GM18861 (cell line): ENCODE measurements around the gene PKDCC.

Source experiments
- ATAC-seq: cut with Tn5 transposase; IDR thresholded peaks from one replicate; pipeline ENCODE4 v1.9.1; 2021; ENCODE audit not compliant: unreplicated experiment

Gene PKDCC

DNA sequence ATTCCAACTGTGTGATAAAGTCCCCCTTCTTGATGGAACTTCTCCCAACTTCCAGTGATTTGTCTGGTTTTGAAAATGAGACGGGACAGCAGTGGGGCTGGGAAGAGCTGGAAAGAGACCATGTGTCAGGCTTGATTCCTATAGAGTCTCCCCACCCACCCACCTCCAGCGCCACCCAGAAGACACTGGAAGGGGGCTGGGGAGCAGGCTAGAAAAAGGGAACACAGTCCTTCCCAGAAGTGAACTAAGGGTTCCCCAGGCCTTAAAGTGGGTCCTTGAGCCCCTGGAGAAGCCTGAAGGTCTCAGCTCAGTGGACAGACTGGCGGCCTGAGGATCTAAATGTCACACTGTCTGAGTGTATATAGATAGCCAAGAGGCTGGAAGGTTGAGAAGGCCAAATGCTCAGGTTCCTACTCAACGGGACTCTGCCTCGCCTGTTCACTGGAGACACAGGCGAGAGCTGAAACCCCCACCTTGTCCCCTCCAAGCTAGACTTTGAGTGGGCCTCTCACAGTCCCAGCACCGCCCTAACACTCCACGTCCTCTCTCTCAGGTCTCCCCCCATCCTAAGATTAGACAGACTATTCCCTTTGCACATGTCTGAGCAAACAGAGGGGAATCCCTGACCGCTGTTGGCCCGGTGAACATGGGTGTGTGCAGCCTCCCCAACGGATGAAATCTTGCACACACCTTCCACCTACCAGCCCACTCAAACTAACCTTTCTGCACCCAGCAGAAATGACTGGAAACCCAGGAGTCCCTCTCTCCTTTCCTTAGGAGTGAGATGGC is 1.6 kb downstream of the PKDCC start:
- no peak for ATAC-seq

DNA sequence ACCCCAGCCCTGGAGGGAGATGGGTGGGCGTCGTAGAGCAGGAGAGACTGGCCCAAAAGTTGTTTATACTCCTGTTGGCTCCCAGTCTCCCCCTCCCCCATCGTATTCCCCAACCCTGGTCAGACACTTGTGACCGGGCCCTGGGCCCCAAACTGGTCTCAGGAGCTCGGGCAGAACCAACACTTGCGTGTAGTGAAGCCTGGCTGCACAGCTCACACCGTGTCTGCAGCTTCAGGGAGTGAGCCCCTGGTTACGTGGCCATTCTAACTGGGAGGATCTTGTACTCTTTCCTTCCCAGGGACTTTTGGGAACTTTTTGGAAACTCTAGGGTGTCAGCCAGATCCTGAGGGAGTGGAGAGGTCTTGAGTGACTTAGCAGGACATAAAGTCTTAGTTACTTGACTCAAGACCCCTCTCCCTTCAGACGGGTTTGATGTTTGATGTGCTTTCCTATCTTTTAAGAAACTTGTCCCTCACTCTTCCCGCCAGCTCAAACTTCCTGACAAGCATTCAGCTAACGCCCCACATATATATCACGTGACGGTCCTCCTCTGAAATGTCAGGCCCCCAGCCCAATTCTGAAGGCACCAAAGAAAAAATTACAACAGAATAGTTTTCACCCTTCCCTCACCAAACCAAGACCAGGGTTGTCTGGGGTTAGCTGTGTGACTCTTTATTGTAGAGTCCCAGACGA is 2.3 kb downstream of the PKDCC start:
- no peak for ATAC-seq

DNA sequence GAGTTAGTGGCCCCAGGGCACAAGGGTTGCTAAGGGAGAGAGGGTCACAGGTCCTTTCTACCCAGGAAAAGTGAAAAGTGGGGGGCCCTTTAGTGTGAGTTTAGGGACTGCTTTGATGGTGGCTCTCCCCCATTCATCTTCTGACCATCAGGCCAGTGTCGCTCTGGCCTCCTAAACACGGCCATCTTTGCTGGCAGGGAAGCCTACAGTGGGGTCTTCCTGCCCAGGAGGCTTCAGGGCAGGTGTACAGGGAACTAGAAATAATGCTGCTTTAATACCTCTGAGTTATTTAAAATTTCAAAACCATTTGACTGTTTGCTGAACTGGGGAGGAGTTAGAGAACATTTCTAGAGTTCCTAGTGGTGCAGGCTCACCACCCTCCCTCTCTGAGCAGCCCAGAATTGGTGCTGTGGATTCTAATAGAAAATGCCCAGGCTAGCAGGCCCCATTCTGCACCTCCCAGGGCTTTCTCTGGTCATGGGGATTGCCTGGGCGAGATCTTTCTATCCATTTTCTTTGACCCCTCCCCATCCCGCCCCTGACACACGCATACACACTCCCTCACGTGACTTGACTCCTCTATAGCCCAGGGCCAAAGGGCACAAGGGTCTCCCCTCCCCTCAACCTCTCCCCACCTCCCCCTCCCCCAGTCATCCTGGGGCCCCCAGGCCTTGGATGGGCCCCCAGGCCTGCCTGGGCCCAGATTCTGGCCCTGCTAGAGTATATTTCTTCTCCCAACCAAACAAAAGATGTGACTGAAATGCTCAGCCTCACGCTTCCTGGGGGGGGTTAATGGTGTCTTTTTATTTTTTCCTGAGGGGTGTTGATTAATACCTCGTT is 3.1 kb downstream of the PKDCC start:
- ATAC-seq: no peak

DNA sequence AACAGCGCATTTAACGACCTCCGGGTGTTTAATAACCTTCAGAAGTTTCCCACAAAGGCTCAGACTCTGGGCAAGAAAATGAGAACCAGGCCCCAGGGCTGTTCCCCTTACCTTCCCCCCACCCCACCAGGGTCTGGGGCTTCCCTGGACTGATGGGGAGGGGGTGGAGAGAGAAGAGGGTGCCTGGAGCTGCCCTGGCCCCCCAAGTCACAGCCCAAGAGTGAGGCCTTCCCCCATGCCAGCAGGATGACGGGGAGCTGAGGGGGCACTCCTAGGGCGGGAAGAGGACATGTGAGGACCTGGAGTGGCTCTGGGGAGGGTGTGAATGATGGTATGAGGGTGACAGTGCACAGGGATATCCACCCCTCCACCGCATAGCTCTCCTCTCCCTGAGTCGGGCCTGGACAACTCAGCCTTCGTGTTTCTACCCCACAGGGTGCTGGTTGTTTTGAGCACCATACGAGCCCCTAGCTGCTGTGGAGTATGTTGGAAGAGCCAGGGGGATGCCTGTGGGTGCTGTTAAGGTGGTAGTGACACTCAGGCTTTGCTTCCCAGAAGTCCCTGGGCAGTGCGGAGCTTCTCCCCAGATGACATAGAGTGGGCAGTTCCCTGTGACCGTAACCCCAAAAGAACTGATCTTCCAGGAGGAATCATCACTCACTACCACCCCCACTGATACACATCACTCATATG is 3.9 kb downstream of the PKDCC start:
- ATAC-seq: no peak

- no peak for ATAC-seq
These were observed 5.1 kb downstream of the PKDCC start for GRCh38 chr2:42052702-42053481.

- no peak for ATAC-seq
These were observed 5.6 kb downstream of the PKDCC start for GRCh38 chr2:42053482-42053790.

DNA sequence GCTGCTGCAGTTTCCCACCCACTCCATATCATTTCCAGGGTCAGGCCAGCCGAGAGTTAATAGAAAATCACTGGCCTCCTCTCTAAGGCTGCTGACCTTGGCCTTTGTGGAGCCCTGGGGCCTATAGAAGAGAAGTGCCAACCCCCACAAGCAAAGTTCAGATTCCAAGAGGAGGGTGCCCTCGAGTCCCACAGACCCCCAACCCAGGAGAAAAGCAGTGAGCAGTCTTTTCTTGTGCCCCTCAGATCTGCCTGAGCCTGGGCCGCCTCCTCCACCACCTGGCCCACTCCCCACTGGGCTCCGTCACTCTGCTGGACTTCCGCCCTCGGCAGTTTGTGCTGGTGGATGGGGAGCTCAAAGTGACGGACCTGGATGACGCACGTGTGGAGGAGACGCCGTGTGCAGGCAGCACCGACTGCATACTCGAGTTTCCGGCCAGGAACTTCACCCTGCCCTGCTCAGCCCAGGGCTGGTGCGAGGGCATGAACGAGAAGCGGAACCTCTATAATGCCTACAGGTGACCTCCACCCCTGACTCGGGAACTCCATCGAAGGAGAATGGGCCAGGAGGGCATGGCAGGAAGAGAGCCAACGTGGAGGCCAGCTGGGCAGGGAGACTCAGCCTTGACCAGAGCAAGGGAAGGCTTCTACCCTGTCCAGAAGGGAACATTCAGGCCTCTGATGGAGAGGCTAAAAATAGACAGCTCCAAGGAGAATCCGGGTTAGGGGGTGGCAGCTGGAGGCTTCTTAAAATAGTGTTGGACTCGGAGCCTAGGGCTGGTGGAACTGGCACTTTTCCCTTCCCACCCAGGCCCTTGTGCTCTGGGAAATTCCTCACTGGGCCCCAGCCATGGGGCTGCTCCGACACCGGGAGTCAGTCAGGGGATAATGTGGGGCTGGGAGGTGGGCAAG is 6.2 kb downstream of the PKDCC start:
- ATAC-seq: no peak

DNA sequence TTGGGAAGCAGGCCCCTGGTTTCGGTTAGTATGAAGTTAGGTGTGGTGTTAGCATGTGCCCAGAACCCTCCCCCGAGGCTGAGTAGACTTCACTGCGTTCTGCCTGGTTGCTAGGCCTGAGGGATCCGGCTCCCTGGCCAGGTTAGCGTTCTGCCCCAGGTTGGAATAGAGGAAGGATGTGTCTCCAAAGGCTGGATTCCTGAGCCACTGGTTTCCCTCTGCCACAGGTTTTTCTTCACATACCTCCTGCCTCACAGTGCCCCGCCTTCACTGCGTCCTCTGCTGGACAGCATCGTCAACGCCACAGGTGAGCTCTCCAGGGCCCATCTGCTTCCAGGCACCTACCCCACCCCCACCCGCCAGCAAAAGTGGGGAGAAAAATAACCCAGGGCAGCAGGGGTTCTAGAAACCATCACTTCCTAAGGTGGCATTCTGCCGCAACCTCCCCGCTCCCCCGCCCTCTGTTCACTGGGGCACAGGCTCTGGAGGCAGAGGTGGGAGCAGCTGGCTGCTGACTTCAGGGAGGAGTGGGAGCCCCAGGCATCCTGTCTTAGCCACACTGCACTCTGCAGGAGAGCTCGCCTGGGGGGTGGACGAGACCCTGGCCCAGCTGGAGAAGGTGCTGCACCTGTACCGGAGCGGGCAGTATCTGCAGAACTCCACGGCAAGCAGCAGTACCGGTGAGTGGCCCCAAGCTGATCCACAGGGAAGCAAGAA is 7.1 kb downstream of the PKDCC start:
- no peak for ATAC-seq

DNA sequence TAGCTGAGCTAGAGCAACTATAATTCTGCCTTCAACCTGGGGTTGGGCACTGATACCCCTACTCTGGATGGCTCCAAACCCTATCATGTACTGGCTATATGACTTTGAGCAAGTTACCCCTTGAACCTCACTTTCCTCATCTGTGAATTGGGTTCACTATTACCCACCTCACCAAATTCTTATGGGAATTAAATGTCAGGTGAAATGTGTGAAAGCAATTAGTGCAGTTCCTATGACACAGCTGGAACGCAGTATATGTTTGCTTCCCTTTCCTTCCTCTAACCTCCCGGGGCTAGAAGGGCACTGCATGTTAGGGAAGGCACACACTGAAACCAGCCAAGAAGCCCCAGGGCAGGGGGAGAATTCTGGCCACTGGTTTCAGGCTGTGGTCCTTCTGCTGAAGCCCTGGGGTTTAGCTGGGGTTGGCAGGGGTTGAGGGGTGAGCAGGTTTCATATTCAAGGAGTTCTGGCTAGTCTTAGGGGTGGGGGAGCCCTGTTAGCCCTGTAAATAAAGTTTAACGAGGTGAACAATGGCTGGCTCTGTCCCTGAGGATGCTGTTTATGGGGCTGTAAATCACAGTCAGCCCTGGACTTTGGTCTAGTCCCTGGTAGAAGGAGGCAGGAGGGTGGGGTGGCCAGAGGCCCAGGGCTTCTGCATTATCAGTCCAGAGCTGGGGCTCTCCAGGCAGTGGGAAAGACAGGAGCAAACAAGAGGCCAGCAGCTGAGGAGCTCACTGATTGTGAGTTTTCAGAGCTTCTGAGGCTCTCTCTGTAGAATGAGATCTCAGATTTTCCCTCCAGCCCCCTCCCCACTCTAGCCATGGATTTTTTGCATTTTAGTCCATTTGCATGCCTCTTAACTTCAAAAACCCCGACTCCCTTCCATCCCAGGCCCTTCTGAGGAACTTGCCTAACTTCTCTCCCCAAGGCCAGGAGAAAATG is 8.0 kb downstream of the PKDCC start:
- no peak for ATAC-seq

GRCh38 chr2:42057159-42057901 is 9.5 kb downstream of the PKDCC start:
- no peak for ATAC-seq

- no peak for ATAC-seq
These were observed 10.2 kb downstream of the PKDCC start for GRCh38 chr2:42057902-42058450.

DNA sequence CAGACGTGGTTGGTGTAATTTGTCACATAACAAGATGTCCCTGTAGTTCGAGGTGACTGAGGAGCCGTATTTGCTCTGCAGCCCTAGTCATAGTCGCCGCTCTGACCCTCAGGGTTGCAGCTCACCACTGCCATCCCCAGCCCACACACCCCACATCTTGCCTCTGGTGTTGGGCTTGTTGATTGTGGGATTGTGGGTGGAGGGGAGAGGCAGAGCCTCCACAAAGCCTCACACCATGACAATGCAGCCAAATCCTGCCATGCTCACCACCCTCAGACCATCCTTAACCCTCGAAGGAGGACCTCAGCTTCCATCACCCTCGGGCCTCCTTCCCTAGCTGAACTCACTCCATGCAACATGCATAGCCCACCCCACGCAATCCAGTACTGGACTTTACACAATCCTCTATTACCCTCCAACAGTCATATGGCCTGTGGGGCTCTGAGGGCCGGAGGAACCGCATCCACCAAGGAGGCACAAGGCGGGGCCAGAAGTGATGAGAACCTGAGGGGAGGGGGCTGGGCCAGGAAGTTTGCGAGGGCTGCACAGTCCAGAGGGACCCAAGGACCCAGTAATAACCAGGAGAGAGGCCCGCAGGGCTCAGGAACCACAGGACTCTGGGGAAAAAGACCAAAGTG is 11.6 kb downstream of the PKDCC start:
- ATAC-seq: no peak

GRCh38 chr2:42060028-42060427 is 12.2 kb downstream of the PKDCC start:
- ATAC-seq: no peak

DNA sequence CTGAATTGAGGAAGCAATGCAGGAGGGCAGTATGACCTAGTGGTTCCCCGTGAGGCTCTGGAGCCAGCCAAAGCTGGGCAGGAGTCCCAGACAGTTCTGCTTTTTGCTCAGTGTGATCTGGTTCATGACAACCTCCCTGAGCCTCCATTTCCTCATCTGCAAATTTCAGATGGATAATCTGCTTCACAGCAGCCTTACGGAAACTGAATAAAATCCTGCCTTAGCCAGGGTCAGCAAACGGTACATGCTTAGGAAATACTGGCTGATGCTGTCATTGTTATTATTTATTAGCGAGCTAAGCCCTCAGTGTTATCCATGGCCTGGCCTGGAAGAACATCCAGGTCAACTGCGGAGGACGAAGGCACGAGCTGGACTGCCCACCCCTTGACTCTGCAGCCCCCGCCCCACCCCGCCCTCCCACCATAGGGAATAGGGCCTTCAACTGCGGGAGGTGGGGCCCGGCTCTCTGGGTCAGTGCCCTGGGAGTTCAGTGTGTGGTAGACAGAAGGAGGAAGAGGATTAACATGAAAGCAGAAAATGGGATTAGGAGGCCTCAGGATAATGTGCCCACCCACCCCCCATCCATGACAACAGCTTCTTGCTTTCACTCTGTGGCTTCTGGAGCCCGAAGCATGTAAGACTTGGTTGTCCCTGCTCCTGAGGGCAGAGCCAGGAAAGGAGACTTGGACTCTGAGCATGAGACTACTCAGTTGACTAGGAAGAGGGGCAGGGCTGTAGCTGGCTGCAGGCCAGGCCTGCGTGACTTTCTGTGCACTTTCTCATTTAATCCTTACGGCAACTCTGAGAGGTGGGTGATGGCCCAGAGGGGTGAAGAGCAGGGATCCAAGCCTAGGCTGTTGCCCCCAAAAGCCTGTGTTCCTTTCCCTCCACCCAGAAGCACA is 13.1 kb downstream of the PKDCC start:
- no peak for ATAC-seq

GRCh38 chr2:42061839-42062238 is 14.0 kb downstream of the PKDCC start:
- ATAC-seq: no peak
